Measurements from ENCODE around the gene RAB22A.

GRCh38 chr20:58287638-58288037 lies 21.9 kb upstream of the RAB22A start:
- no peak for TF ChIP-seq CTCF (IDR thresholded peaks at IDR 0.05; ENCODE audit: borderline replicate concordance, extremely low read depth, low read length, poor library complexity, severe bottlenecking)
- no peak for TF ChIP-seq EZH2 (IDR thresholded peaks at IDR 0.05; ENCODE audit: borderline replicate concordance, low read depth, low read length, severe bottlenecking)

Data from DND-41 (cell line).